ENCODE measurements around the gene INSYN2B.
"Not testable (repeated sequence)": the region's sequence is repeated elsewhere in the genome, so short reads cannot be mapped to it uniquely, and the experiment has no call there.

The INSYN2B gene

DNA sequence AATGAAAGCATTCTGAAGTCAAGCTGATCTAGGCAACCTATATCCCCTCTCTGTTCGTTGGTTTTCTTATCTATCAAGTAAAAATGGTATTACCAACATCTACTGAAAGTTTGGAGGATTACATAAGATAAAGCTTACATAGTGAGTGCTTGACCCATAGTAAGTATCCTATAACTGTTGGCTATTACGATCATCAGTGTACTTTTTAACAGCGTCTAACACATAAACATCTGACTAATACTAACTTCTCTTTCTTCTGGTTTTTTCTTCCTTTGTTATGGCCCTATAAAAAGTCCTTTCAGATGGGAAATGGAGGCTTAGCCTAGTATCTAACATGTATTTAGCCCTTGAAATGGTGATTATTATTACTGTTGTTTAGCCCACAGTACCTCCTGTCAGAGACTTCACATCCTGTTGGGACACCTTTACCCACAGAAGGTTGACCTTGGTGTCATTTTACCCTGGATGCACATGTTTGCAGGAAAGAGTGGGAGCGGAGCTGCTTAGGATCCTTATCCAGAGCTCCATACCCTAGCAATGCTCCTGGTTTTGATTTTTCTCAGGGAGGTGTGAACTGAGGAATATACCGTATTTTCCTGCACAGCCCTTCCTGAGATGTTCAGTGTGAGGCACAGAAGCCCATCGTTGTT is 6.0 kb downstream of the INSYN2B start:
- DNase-seq: no peak
- intact Hi-C loops (cut with DNase I): no loop called here

DNA sequence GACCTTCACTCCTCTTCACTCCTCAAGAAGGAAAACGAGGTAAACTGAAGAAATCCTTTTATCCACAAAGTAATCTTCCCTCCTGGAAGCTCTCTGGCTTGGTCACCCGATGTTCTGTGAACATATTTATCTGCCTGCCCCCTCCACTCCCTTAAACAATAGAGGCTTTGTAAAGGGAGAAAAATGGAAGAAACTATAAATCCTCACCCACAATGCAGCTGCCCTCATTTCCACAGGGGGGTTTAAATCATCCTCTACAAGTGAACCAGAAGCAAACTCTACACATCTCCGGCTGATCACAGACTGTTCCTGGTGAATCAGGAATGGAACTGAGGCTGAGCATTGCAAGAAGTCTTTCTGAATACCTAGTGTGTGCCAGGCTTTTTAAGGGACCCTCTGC is 7.2 kb downstream of the INSYN2B start:
- intact Hi-C loops (cut with DNase I): no loop called here
- no peak for DNase-seq

DNA sequence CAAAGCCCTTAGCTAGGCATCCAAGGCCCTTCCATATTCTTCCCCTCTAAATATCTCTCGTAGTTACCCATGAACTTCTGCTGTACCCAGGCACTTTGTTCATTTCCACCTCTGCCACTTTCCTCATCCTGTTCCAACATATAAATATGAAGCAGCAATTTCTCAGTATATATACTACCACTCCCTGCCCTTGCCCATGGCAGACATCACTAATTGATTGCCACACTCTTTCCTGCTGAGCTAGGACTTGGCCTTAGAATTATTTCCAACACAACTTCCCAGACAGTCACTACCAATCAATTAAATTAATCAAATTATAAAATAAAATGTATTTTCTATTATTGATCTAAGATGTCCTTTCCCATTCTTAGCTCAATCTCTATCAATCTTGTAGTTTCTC is 8.5 kb downstream of the INSYN2B start:
- intact Hi-C loops (cut with DNase I): no loop called here
- DNase-seq: no peak

DNA sequence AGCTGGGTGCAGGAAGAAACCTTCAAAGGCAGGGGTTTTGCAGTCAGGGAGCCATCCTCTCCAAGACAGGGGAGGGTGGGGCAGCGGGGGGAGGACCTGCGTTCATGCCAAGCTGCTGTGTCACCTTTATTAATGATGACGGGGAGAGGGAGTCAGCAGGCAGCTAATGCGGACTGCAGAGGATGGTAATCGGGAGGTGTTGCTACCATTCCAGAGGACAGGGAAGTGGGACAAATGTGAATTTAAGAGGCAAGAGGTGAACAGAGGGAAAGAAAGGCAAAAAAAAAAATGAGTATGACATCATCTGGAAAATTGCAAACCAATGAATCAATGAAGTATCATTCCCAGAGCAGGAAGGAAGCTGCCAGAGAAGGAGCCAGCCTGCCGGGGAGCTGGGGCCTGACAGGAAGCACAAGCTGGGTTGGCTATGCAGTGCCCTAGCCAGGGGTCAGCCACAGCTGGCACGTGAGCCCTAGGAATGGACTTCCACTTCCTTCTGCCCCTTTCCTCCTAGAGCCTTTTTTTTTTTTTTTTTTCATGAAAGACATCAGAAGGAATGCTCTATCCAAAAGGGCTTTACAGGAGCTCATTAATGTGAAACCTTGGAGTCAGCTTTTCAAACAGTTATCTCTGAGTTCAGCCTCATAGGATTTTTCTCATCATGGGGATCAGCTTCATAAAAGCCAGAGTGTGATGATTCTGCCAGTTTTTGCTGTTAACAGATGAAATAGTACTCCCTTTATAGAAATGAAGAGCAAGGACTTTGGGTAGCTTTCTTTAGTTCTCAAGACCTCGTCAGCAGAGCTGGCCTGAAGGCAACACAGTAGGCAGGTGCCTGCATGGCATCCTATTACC is 9.2 kb downstream of the INSYN2B start:
- DNase-seq: no peak
- intact Hi-C loops (cut with DNase I): no loop called here

DNA sequence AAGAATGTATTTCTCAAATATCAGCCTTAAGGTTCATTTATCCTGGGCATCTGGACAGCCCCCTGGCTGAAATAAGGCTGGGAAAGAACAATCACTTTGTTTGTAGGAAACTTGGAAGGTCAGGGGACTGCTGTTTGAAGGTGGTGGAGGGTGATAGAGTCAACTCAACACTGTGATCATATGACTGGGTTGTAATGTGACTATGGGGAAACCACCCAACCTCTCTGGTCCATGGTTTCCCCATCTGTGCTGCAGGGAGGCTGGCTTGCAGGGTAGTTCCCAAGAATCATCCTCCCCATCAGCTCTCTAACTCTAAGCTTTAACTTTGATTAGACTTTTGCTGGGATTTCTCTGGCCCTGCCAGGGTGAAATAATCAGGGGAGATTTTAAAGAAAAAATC is 10.0 kb downstream of the INSYN2B start:
- DNase-seq: no peak
- intact Hi-C loops (cut with DNase I): no loop called here

DNA sequence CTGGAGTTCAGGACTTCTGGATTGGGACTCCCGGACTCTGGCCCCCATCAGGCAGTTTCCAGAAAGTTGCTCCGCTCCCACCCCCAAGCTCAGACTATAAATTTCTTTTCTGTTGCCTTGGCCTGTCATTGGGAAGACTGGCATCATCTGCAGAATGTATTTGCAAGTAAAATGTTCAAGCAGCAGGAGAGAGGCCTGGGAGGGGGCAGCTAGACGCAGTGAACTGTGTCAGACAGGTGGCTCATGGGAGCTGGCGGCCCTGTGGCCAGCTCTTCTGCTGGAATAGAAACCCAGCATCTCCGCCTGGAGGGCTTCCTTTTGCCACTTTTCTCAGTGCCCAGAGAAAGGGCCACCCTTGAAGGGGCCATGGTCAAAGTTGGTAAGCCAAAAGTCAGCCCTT is 16.0 kb downstream of the INSYN2B start:
- DNase-seq: no peak
- intact Hi-C loops (cut with DNase I): no loop called here

DNA sequence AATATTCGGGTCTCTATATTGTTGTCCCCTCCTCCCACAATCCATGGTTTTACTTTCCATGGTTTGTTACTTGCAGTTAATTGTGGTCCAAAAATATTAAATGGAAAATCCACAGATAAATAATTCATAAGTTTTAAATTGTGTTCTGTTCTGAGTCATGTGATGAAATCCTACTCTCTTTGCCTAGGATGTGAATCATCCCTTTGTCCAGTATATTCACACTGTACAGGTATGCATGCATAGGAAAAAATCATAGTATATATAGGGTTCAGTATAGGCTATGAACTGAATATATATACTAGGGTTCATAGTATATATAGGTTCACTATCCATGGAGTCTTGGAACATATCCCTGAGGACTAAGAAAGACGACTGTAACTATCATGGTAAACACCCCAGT is 19.6 kb downstream of the INSYN2B start:
- intact Hi-C loops (cut with DNase I): no loop called here
- no peak for DNase-seq

DNA sequence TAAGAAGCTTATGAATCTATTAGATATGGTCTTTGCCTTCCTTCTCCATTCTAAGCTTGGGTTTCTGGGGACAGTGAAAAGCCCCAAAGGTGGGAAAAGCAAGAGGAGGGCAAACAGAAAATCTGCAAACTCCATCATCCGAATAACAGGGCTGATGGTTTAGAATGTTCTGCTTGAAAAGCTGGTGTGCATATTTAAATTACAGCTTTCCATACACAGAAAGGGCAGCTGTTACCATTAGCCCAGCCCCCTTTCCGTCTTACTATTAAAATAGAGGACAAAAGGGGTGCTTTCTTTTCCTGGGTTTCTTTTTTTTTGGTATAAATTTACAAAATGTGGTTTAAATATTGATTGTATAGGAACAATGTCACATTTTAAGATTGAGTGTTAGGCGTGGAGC is 22.0 kb downstream of the INSYN2B start:
- no peak for DNase-seq
- intact Hi-C loops (cut with DNase I): no loop called here

DNA sequence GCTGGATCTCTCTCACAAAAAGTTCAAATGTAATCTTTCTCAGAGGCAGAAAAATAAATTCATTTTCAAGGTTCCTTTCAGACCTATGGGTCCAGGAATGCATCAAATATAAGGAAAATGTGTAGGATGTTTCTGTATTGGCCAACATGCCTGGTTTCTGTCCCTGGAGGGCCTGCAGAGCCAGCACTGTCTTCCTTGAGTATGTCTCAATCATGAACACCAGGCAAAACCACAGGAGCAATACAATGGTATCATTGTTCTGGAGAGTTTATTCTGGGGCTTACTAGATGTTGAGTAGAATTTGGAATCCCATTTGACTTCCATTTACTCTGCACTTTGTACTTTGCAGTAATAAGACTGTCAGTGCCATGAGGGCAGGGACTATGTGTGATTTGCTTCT is 23.5 kb downstream of the INSYN2B start:
- DNase-seq: no peak
- intact Hi-C loops (cut with DNase I): no loop called here

DNA sequence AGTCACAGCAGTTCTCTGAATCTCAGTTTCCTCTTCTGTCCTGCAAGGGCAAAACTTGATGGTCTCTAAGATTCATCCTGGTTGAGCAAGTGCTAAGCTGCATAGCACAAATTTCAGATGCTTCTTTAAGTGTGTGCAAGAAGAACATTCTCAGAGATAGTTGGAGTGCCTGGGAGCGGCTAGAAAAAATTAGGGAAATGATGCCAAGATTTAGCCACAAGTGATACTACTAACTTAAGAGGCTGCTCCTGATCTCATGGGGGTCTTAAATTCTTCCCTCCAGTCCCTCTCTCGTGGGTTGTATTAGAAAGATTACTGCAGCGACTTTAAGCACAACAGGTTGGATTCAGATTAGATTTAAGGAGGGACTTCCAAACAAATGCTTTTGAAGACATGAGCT is 24.2 kb downstream of the INSYN2B start:
- DNase-seq: no peak
- intact Hi-C loops (cut with DNase I): no loop called here

DNA sequence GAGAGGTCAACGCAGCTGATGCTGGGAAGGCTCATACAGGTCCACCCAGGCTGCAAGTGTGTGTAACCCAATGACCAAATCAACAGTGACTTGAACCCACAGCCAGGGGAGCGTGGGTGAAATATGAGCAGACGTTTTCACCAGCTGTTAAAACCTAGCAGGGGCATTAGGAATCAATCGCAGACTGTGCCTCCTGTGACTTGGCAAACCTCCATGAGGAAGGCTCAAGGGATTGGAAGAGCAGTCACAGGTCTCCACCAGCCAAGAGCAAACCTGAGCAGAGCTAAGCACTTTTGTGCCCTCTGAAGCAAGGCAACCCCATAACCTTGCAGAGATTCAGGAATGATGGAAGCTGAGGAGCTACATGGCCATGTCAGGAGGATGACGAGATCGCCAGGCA is 25.5 kb downstream of the INSYN2B start:
- no peak for DNase-seq
- intact Hi-C loops (cut with DNase I): no loop called here

DNA sequence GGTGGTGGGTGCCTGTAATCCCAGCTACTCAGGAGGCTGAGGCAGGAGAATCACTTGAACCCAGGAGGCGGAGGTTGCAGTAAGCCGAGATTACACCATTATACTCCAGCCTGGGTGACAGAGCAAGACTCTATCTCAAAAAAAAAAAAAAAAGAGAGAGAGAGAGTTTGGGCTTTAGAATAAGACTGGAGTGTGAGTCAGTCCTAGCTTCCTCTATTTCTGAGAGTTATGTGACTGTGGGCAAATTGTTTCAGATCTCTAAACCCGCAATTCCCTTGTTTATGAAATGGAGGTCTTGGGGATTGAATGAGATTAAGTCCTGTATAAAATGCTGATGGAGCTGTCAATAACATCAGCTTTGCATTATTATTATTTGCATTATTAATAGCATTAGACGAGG is 27.1 kb downstream of the INSYN2B start:
- intact Hi-C loops (cut with DNase I); DNase-seq: not testable (repeated sequence)

DNA sequence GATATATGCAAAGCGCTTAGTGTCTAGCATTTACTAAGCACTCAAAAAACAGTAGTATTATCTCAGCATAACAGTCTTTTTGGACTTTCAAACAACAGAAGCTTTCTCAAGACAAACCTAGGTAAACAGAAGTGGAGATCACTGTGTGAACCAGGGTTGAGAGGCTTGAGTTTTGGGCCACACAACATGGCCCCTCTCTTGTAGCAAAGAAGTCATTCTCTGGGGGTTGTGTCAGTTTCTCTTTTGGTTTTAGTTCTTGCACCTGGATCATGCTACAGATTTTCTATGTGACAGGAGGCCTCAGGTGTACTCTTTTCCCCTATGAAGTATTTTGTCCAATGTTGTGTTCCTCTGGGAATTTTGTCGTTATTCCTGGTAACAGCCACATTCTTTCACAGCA is 30.0 kb downstream of the INSYN2B start:
- DNase-seq: no peak
- intact Hi-C loops (cut with DNase I): no loop called here

DNA sequence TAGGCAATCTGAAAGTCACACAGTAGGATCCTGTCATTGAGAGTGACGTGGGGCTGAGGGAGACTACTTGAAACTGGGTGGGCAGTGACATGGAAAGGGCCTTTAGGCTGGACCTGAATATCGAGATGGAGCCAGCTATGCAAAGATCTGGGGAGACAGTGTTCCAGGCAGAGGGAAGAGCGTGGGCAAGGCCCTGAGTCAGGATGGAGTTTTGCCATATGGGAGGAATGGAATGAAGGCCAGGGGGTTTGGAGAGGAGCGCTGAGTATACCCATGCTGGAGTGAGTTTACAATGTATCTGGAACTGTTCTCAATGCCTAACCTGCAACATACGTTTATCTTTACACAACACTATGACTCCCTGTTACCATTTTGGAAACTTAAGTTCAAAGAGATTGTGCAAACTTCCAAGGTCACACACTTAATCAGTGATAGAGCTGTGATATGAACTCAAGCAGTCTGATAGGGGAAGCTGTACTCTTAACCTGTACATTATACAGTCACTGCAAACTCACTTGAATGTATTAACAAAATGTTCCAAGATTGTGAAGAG is 33.5 kb downstream of the INSYN2B start:
- DNase-seq: peak in 1 of 10 donors; percentile 71
- intact Hi-C loops (cut with DNase I): no loop called here

DNA sequence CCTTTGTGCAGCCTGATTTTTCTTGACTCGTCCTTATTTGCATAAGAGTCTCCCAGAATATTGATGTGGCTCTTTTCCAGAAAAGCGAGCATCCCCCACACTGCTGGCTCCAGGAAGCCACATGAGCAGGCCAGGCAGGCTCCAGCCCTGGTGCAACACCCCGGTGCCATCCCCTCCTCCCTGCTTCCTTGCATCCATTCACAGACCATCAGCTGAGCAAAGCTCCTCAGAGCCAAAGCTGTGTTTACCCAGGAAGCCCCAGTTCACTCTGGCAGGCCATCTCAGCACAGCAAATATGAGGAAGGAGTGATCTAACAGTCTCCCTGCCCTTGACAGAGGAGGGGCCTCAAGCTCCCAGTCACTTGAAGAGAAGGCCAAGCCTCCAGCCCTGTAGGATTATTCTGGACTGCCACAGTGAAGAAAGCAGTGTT is 34.4 kb downstream of the INSYN2B start:
- peak; percentile 41 to 92 (median 60) for DNase-seq
- intact Hi-C loops (cut with DNase I): no loop called here

DNA sequence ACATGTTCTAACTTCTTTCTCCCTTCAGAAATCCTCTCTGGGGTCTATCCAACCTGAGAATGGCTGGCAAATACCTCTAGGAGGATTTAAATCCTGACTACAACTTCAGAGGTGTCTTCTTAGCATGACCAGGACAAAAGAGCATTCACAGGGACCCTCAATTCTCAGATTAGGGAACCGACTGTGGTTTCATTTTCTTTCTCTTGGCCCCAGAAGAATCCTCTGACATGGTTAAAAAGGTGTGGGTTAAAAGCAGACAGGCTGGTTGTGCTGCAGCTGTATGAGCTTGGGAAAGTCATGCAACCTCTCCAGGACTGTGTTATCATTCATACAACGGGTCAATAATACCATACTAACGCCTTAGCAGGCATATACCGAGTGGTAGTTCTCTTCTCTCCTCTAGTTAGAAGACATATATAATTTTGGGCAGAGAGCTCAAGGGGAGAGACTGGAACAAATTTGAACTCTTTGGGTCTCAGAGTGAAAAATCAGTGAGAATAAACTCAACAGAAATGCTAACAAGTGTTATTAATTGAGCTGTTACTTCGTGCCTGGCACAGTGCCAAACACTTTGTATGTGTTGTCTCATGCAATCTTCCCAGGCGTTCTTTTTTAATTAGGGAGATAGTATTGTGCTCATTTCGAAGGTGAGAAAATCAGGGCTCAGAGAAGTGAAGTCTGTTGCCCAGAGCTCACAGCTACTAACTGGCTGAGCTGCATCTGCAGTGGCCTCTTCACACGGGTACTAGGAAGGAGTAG is 35.2 kb downstream of the INSYN2B start:
- DNase-seq: no peak
- intact Hi-C loops (cut with DNase I): no loop called here

DNA sequence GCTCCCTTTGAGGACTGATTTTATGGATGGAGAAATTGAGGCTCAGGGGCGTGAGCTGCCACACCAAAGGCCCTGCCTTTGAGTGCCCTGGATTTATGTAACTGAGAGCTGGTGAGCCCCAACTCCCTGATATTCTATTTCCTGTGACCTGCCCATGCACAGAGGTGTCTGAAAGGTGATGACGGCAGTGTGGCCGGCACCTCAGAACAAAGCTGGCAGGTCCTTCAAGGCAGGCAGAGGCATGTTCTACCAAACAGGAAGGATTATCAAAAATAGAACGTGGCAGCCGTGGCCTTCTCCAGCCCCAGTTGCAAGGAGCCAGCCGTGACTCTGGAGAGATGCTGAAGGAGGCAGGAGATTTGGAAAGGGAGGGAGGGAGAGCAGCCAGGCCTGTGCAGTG is 36.2 kb downstream of the INSYN2B start:
- intact Hi-C loops (cut with DNase I): no loop called here
- no peak for DNase-seq

DNA sequence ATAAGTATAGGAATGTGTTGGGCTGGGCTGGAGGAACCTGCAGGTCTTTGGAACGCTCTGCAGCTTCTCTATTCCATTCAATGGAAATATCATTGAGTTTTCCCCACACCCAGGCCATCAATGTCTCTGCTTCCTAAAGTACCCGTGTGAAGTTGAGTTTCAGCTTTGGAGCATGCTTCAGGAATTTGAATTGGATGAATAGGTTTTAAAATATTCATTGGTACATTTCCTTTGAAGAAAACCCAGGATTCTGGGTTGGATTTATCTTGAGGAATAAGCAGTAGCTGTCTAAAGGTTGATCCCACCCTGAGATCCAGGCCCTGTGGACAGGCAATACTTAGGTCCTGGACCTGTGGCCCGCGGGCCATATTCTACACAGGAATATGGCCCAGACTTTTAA is 37.3 kb downstream of the INSYN2B start:
- DNase-seq: no peak
- intact Hi-C loops (cut with DNase I): no loop called here

DNA sequence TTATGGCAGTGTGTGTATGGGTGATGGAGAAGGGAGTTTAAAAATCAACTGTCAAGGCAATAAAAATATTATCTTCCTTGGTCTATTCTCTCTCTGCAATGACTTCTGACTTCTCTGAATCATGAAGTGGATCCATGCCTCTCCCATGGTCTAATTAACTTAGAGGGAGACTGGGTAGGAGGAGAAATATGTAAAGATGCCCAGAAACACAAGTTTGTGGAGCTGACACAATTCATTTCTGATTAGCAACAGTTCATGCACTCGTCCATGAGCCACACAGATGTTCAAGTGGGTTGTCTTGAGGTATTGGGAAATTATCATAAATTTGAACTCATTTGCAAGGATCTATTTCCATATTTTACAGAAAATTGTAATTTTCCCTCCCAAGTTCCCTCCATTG is 38.1 kb downstream of the INSYN2B start:
- DNase-seq: no peak

DNA sequence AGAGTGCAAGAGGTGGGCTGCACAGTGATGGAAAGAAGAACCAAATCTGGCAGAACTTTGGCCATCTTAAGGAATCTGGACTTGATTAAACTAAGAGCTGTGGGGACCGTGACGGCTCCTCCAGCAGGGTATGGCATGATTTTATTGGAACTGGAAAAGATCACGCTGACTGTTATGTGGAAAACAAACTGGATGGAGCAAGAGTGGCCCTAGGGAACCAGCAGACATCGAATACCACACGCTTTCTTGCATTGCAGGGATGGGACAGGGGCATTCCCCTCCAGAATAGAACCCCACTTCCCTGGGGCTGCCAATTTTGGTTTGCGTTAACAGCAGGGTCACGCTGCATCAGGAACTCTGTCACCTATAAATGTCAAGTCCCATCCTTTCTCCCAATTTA is 38.8 kb downstream of the INSYN2B start:
- DNase-seq: no peak
- intact Hi-C loops (cut with DNase I): no loop called here

More for the DNA sequence above, 38.1 kb downstream of the INSYN2B start:
- intact Hi-C loops (cut with DNase I): no loop called here

DNA sequence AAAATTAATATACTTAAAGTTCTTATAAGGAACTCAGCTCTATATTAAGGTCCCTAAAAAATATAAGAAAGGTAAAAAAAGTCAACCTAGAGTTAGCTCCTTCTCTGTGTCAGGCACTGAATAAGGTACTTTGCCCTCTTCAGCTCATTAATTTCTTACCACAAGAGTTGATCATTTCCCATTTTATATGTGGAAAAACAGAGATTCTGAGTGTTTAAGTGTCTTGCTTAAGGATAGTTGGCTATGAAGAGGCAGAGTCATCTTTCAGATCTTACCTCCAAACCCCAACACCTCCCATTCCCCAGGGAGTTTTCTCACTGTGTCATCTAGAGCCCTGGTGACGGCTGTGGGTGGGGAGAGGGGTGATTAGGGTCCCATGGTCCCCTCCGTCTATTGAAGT is 40.6 kb downstream of the INSYN2B start:
- intact Hi-C loops (cut with DNase I): no loop called here
- DNase-seq: no peak

Measured in posterior cingulate gyrus (tissue), 11 donors.